ENCODE measurements around the gene JAKMIP2. TPM values are rescaled to one million over a fixed set of nuclear protein-coding genes. Genes with fewer than 3 reads are reported as not detected.

Gene JAKMIP2
- total RNA-seq, 1 experiment from 2014 or later = 10.9 TPM

GRCh38 chr5:147701468-147701867 lies 81.1 kb downstream of the JAKMIP2 start:
- Mint-ChIP-seq H3K36me3 (peaks cover 30% of the 10 kb centered on the region), H3K9me3 (peaks cover 29% of the 10 kb centered on the region), H3K27ac (no peak overlapping the region), H3K27me3 (ENCODE audit: low read depth) (peaks cover 6% of the 10 kb centered on the region), H3K4me3 (no peak overlapping the region), H3K4me1 (peaks cover 3% of the 10 kb centered on the region; the same call in 1 of the 2 replicates)
- ChIA-PET POLR2A (no interaction called here), CTCF (interaction anchor here (1.0 kb wide), 1 partner anchor 120 kb away, joined by 4 read pairs; no protein-coding TSS in a partner anchor)
- no peak for DNase-seq (ENCODE audit: low spot score)
- no peak for ATAC-seq
- no peak for TF ChIP-seq ZNF219 (CRISPR knock-in tag; IDR thresholded peaks at IDR 0.05; ENCODE audit: borderline replicate concordance)
- TF ChIP-seq AFF4 (CRISPR knock-in tag; IDR thresholded peaks at IDR 0.05; ENCODE audit: borderline replicate concordance) = no peak
- TF ChIP-seq STAT6 (CRISPR knock-in tag; conservative IDR thresholded peaks at IDR 0.05; ENCODE audit: low read depth) = no peak
- TF ChIP-seq TCF7 (CRISPR knock-in tag; IDR thresholded peaks at IDR 0.05; ENCODE audit: low read depth) = no peak
- TF ChIP-seq ZMAT4 (CRISPR knock-in tag; IDR thresholded peaks at IDR 0.05) = no peak
- TF ChIP-seq ATF2 (CRISPR knock-in tag; IDR thresholded peaks at IDR 0.05; ENCODE audit: borderline replicate concordance, low read depth) = no peak
- no peak for TF ChIP-seq CREB1 (CRISPR knock-in tag; IDR thresholded peaks at IDR 0.05)
- TF ChIP-seq E2F1 (CRISPR knock-in tag; IDR thresholded peaks at IDR 0.05) = no peak
- no peak for TF ChIP-seq TEAD1 (CRISPR knock-in tag; IDR thresholded peaks at IDR 0.05)
- TF ChIP-seq ZNF425 (CRISPR knock-in tag; conservative IDR thresholded peaks at IDR 0.05) = no peak
- no peak for TF ChIP-seq ZNF671 (CRISPR knock-in tag; IDR thresholded peaks at IDR 0.05)
- no peak for TF ChIP-seq FOXP1 (CRISPR knock-in tag; IDR thresholded peaks at IDR 0.05; ENCODE audit: borderline replicate concordance)
- TF ChIP-seq IRF1 (CRISPR knock-in tag; IDR thresholded peaks at IDR 0.05) = no peak
- no peak for TF ChIP-seq GTF2I (CRISPR knock-in tag; conservative IDR thresholded peaks at IDR 0.05)
- no peak for TF ChIP-seq MXD4 (CRISPR knock-in tag; IDR thresholded peaks at IDR 0.05; ENCODE audit: borderline replicate concordance)
- no peak for TF ChIP-seq ATF6 (CRISPR knock-in tag; IDR thresholded peaks at IDR 0.05)
- TF ChIP-seq KAT7 (CRISPR knock-in tag; IDR thresholded peaks at IDR 0.05; ENCODE audit: borderline replicate concordance) = no peak
- no peak for TF ChIP-seq TP53 (CRISPR knock-in tag; IDR thresholded peaks at IDR 0.05)
- no peak for TF ChIP-seq HMGA2 (CRISPR knock-in tag; IDR thresholded peaks at IDR 0.05)
